ENCODE data around the gene CABS1. TPM values are rescaled to one million over a fixed set of nuclear protein-coding genes. Genes with fewer than 3 reads are reported as not detected.

Gene CABS1
- total and polyA plus RNA-seq, 2 of the 13 experiments (the other 11 are each of a cell fraction or from before 2014, with no cell fraction given): not detected

- no peak for FAIRE-seq
- H3K4me1 ChIP-seq (ENCODE audit: insufficient read depth, low read length): peaks cover 6% of the 10 kb centered on the region; the same call in 1 of the 2 replicates
- H3K36me3 ChIP-seq (replicated peaks in 1 of 2; ENCODE audit: control insufficient read depth in 1 of 2, insufficient read depth in 2 of 2, low read length in 2 of 2): no peaks in the 10 kb centered on the region
- H2AFZ ChIP-seq (ENCODE audit: low read length): no peak overlapping the region
- intact Hi-C loops (cut with micrococcal nuclease; ENCODE audit: unreplicated experiment): no loop called here
- no peaks in the 10 kb centered on the region for H3K9me3 ChIP-seq (ENCODE audit: low read length)
- DNase-seq (ENCODE audit: low spot score): no peak
- no peak overlapping the region for H3K9ac ChIP-seq (ENCODE audit: insufficient read depth, low read depth, low read length)
- no peak overlapping the region for H3K27ac ChIP-seq (ENCODE audit: extremely low read length, insufficient read depth, low read length)
- no TSS peak for BruUV-seq (replicated peaks)
- no peaks in the 10 kb centered on the region for H3K79me2 ChIP-seq (ENCODE audit: insufficient read depth, low read length)
- in situ Hi-C loops (cut with HindIII; ENCODE audit: extremely low pct_ligation_motif_present, low pct_unique_long_range_greater_than_20kb): no loop called here
- no peaks in the 10 kb centered on the region; a peak in 1 of 5 replicates for H3K27me3 ChIP-seq (ENCODE audit: control insufficient read depth in 1 of 2, insufficient read depth in 2 of 2, low read length in 2 of 2)
- no peak overlapping the region for H3K4me3 ChIP-seq (replicated peaks in 1 of 3; ENCODE audit: insufficient read depth in 1 of 3, low read depth in 2 of 3, low read length in 3 of 3)
- no peak for ATAC-seq
- H3K4me2 ChIP-seq (ENCODE audit: low read depth, low read length): no peak overlapping the region
- TF ChIP-seq CBX1 (IDR thresholded peaks at IDR 0.05; ENCODE audit: low read depth): no peak
- TF ChIP-seq ZSCAN21 (CRISPR knock-in tag; IDR thresholded peaks at IDR 0.05; ENCODE audit: borderline replicate concordance): no peak
- TF ChIP-seq KMT2B (CRISPR knock-in tag; IDR thresholded peaks at IDR 0.05): no peak
- TF ChIP-seq BRF2 (CRISPR knock-in tag; IDR thresholded peaks at IDR 0.05): no peak
- POLR2A ChIA-PET: no interaction called here
- H4K20me1 ChIP-seq (ENCODE audit: insufficient read depth, low read length): no peaks in the 10 kb centered on the region
- CTCF ChIA-PET (ENCODE audit: low intra/inter-chr PET ratio, low total read pairs): no interaction called here
- WGBS (ENCODE audit: low lambda C conversion rate): 3% methylated on average over 2 of the region's 2 CpGs
Observed at GRCh38 chr4:70291341-70291740, 43.4 kb upstream of the CABS1 start.

- CTCF ChIA-PET (ENCODE audit: low intra/inter-chr PET ratio, low total read pairs): no interaction called here
- DNase-seq (ENCODE audit: low spot score): no peak
- no peaks in the 10 kb centered on the region for H3K4me1 ChIP-seq (ENCODE audit: insufficient read depth, low read length)
- no peaks in the 10 kb centered on the region for H3K79me2 ChIP-seq (ENCODE audit: insufficient read depth, low read length)
- H2AFZ ChIP-seq (ENCODE audit: low read length): no peak overlapping the region
- no peaks in the 10 kb centered on the region for H3K9me3 ChIP-seq (ENCODE audit: low read length)
- H3K27ac ChIP-seq (ENCODE audit: extremely low read length, insufficient read depth, low read length): no peak overlapping the region
- H3K36me3 ChIP-seq (replicated peaks in 1 of 2; ENCODE audit: control insufficient read depth in 1 of 2, insufficient read depth in 2 of 2, low read length in 2 of 2): no peaks in the 10 kb centered on the region
- H3K4me2 ChIP-seq (ENCODE audit: low read depth, low read length): no peak overlapping the region
- no TSS peak for BruUV-seq (replicated peaks)
- no peak for ATAC-seq
- H3K27me3 ChIP-seq (ENCODE audit: control insufficient read depth in 1 of 2, insufficient read depth in 2 of 2, low read length in 2 of 2): no peaks in the 10 kb centered on the region
- no peaks in the 10 kb centered on the region for H4K20me1 ChIP-seq (ENCODE audit: insufficient read depth, low read length)
- no peak overlapping the region for H3K9ac ChIP-seq (ENCODE audit: insufficient read depth, low read depth, low read length)
- in situ Hi-C loops (cut with HindIII; ENCODE audit: extremely low pct_ligation_motif_present, low pct_unique_long_range_greater_than_20kb) (no loop called here), intact Hi-C loops (cut with micrococcal nuclease; ENCODE audit: unreplicated experiment) (no loop called here)
- no peak for FAIRE-seq
- POLR2A ChIA-PET: no interaction called here
- no peak overlapping the region for H3K4me3 ChIP-seq (replicated peaks in 1 of 3; ENCODE audit: insufficient read depth in 1 of 3, low read depth in 2 of 3, low read length in 3 of 3)
- no peak for TF ChIP-seq SP140L (CRISPR knock-in tag; IDR thresholded peaks at IDR 0.05; ENCODE audit: borderline replicate concordance)
- TF ChIP-seq ZNF441 (CRISPR knock-in tag; IDR thresholded peaks at IDR 0.05; ENCODE audit: borderline replicate concordance): no peak
- TF ChIP-seq REXO4 (CRISPR knock-in tag; IDR thresholded peaks at IDR 0.05; ENCODE audit: borderline replicate concordance): no peak
- TF ChIP-seq TRIM22 (IDR thresholded peaks at IDR 0.05): no peak
- TF ChIP-seq KDM2A (CRISPR knock-in tag; IDR thresholded peaks at IDR 0.05; ENCODE audit: borderline replicate concordance, low read depth): no peak
- no peak for TF ChIP-seq TGIF2 (CRISPR knock-in tag; IDR thresholded peaks at IDR 0.05)
- no peak for TF ChIP-seq ZNF30 (CRISPR knock-in tag; IDR thresholded peaks at IDR 0.05)
- TF ChIP-seq AGO1 (IDR thresholded peaks at IDR 0.05; ENCODE audit: low read depth, low read length, poor library complexity, severe bottlenecking): no peak
- no peak for TF ChIP-seq E2F2 (CRISPR knock-in tag; IDR thresholded peaks at IDR 0.05; ENCODE audit: borderline replicate concordance)
- TF ChIP-seq ZNF431 (CRISPR knock-in tag; IDR thresholded peaks at IDR 0.05; ENCODE audit: borderline replicate concordance, low read depth): no peak
- no peak for TF ChIP-seq NFE2L1 (CRISPR knock-in tag; IDR thresholded peaks at IDR 0.05; ENCODE audit: borderline replicate concordance)
- TF ChIP-seq ZNF75D (CRISPR knock-in tag; IDR thresholded peaks at IDR 0.05; ENCODE audit: borderline replicate concordance): no peak
- no peak for TF ChIP-seq PAF1 (CRISPR knock-in tag; IDR thresholded peaks at IDR 0.05)
Observed at GRCh38 chr4:70297576-70297975, 37.2 kb upstream of the CABS1 start.

Measured in HepG2 (cell line).